Activated CD8-positive, alpha-beta memory T cell treated with anti-CD3 and anti-CD28 coated beads, Interleukin-2, amount 50 U/mL, for 1 hour (primary cell): ENCODE results near the gene TRMU.
"Not testable (repeated sequence)": the region's sequence is repeated elsewhere in the genome, so short reads cannot be mapped to it uniquely, and the experiment has no call there.

Experiments
- DNase-seq: peaks from one replicate; pipeline ENCODE4 v3.0.0-alpha.2; 2020; ENCODE audit errors: extremely low read depth

Gene TRMU

DNA sequence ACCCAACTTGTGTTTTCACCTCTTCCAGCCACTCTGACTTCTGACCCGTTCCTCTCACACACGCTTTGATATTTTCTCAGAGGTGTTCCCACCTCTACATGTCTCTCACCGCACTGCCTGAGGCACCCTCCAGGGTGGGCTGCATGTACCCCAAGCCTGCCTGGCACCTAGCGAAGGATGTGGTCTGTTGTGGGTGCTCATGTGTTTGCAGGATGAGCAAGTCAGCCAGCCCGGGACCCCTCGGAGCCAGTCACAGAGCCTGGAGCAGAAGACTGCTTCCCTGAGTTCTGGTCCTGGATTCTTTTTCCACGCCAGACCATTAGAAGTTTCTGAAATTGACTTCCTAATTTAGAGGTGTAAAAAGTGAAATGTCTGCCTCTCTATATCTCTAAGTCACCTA, 35.0 kb upstream of the TRMU start:
- no peak for DNase-seq

GRCh38 chr22:46303347-46303965, 32.1 kb upstream of the TRMU start:
- DNase-seq: no peak

DNA sequence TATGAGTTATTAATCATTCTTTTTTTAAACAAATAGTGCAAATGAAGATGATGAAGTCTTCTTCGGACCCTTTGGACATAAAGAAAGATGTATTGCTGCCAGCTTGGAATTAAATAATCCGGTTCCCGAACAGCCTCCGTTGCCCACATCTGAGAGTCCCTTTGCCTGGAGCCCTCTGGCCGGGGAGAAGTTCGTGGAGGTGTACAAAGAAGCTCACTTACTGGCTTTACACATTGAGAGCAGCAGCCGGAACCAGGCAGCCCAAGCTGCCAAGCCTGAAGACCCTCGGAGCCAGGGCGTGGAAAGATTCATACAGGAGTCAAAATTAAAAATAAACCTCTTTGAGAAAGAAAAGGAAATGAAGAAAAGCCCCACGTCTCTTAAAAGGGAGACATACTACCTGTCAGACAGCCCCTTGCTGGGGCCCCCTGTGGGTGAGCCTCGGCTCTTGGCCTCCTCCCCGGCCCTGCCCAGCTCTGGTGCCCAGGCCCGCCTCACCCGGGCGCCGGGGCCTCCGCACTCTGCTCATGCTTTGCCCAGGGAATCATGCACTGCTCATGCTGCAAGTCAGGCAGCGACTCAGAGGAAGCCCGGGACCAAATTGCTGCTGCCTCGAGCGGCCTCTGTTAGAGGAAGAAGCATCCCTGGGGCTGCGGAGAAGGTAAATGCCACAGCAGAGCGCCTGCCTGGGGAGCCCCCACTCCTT, 27.1 kb upstream of the TRMU start:
- DNase-seq: no peak

DNA sequence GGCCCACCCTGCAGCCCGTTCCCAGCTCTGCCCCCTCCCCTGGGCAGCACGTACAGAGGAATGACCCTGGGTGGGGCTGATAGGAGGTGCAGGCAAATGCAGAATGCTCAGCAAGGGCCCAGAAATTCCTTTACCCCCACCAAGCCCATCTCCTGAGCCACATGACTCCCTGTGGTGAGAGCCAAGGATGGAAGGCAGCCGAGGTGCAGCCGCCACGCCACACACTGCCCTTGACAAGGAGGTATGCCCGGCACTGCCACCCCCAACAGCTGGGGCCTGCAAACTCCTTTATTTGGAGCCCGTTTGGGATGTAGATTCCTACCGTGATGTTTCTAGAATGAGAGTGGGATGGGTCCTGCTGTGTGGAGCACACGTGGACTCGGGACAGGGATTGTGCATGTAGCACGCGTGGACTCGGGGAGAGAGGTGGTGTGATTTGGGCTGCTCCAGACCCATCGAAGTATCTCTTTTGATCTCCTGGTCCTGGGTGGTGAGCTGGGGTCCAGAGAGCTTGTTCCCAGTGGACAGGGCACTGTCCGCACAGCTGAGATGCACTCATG, 25.9 kb upstream of the TRMU start:
- DNase-seq: no peak

DNA sequence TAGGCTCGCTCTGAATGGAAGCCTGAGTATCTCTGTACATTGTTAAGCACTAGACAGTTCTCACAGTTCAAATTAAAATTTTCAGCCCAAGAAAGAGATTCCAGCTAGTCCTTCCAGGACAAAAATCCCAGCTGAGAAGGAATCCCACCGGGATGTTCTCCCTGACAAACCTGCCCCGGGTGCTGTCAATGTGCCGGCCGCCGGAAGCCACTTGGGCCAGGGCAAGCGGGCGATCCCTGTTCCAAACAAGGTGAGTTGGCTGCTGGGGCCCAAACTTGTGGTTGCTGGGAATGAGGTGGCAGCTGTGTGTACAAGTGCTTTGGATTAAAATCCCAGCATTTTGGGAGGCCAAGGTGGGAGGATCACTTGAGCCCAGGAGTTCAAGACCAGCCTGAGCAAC, 23.5 kb upstream of the TRMU start:
- DNase-seq: no peak

- DNase-seq: not testable (repeated sequence)
Observed at GRCh38 chr22:46312848-46313247, 22.7 kb upstream of the TRMU start.

DNA sequence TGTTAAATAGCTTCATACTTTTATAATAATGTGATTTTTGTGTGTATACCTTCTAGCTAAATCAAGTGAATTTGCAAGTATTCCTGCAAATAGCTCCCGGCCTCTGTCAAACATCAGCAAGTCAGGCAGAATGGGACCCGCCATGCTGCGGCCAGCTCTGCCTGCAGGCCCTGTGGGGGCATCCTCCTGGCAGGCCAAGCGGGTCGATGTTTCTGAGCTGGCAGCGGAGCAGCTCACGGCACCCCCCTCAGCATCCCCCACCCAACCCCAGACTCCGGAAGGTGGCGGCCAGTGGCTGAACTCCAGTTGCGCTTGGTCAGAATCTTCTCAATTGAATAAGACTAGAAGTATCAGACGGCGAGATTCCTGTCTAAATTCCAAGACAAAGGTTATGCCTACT, 19.5 kb upstream of the TRMU start:
- no peak for DNase-seq

- DNase-seq: no peak
Observed at GRCh38 chr22:46317646-46318045, 17.9 kb upstream of the TRMU start.

- DNase-seq: no peak
Observed at GRCh38 chr22:46318576-46318975, 16.9 kb upstream of the TRMU start.

DNA sequence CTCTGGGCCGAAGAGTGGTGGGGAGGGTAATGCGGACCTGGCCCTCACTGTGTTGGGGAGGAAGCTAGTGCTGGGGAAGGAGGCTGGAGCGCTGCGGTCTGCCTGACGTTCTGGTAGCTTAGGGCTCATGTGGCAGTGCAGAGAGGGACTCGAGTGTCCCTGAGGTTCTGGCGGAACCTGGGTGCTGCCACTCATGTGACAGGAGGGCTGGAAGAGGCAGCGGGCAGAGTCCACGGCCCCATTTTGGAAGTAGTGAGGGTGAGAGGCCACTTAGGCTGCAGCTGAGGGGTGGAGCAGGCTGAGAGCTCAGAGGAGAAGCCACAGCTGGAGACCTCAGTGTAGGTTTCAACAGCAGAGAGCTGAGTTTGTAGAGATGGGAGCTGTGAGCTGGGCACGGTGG, 16.2 kb upstream of the TRMU start:
- no peak for DNase-seq

DNA sequence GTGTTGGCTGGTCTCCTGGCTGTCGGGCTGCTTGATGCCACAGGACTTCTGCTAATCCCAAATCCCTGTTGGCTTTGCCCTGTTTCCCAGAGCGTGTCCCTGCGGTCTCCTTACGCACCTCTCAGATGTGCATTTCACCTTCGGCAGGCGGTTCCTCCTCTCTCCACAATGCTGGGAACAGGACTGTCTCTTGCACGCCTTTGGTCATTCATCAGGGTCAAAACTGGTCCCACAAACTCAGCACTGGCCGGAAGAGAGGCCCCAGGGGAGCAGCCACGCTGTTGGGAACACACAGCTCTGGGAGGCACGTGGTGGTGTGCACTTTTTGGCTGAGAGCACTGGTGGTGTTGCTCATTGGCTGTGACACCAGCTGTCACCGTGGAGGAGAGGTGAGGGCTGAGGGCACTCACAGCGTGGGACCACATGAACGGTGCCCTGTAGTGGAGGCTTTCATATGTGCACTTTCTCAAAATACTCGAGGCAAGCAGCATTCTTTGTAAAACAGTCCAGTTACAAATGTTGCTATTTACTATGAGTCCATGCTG, 15.3 kb upstream of the TRMU start:
- DNase-seq: no peak

GRCh38 chr22:46320716-46321386, 14.7 kb upstream of the TRMU start:
- DNase-seq: no peak

DNA sequence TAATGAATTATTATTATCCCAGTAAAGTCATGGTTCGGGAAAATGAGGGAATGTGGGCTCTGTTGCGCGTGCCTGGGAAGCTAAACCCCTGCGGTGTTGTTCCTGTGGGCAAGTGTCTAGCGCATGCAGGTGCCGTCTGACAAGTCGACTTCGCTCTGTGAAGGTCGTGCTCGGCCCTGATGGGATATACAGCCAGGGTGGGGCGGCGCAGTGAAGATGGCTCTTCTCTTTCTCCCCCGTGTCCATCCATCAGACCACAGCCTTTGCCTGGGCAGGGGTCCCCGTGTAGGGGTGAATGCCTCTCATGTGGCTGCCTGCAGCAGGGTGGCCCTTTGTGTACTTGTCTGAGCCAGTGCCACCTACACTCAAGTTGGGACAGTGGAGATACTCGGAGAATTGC, 12.8 kb upstream of the TRMU start:
- no peak for DNase-seq

DNA sequence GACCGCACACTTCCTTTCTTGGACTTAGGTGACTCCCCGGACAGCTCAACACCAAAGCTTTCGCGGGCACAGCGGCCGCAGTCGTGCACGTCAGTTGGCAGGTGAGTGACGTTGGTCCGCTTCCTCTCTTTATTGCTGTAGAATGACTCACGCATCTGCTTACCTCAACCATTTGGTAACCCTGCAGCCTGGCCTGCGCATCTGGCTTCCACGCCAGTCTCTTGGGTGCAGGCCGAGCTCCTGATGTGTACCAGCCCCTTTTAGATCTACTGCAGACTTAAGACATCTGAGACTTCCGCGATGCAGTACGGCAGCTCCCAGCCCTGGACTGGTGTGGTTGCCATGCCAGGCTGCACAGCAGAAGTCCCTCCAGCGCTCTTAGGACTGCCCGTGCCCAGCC, 12.4 kb upstream of the TRMU start:
- DNase-seq: no peak

DNA sequence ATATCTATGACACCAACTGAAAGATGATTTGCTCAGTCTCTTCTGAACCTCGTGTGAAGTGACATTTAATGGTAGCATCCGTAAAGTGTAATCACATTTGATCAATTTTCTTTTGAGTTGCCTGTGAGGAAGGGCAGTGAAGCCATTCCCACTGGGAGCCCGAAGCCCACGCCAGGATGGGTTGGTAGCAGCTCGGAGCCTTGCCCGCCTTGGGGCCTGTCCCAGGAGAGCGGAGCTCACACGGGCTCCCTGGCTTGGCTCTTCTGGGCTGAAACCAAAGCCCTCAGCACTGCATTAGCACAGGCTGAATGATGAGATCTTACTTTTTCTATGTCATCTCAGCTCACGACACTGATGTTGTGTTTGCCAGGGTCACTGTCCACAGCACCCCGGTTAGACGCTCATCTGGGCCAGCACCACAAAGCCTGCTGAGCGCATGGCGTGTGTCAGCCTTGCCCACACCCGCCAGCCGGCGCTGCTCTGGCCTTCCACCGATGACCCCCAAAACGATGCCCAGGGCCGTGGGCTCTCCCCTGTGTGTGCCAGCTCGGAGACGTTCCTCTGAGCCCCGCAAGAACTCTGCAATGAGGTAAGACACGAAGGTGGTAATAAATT, 9.3 kb upstream of the TRMU start:
- no peak for DNase-seq

GRCh38 chr22:46327691-46328465, 7.6 kb upstream of the TRMU start:
- DNase-seq: no peak

DNA sequence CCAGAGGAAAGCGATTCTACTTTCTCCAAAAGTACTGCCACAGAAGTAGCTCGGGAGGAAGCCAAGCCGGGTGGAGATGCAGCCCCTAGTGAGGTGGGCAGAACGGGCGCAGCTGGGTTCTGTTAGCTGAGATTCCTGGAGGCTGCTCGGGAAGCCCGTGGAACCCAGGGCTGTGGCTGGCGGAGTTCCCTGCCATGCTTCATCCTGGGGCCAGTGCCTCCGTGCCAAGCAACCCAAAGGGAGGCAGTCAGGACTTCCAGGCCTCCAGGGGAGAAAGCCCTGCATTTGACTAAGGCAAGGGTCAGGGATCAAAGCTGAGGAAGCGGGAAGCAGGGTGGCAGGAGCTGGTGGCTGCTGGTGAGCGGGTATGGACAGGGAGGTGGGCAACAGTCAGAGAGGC, 6.7 kb upstream of the TRMU start:
- no peak for DNase-seq

DNA sequence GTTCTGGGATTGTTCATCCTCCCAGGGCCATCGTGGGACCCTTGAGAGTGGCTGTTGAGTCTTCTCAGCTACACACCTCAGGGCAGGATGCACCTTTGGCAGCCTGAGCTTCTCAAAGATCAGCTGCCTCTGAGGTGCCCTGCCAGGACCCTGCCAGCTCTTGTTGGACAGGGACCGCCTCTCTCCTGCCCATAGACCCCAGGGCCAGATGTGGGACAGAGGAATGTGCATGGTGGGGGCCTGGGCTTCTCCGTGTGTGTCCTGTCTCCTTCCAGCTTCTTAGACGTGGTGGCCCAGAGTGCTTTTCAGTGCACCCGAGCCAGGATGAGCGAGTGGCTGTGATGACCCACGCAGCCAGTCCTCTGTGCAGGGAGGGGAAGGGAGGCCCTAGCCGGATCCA, 5.9 kb upstream of the TRMU start:
- DNase-seq: no peak

GRCh38 chr22:46330426-46330825, 5.1 kb upstream of the TRMU start:
- no peak for DNase-seq

DNA sequence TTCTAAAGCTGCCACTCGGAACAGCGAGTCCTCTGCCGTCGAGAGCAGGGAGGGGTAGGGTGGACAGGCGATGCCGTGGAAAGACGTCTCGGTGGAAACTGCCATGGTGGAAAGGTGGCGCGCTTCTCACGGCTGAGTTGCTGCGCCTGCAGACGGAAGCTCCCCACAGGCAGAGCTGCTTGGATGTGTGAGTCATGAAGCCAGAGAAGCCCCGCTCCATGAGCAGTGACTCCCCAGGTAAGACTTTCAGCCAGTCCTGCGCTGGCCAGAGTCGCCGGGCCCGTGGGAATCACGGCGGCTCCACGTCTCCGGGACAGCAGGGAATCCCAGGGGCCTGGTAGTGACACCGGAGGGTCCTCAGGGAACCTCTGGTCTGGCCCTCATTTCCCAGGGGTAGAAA, 4.0 kb upstream of the TRMU start:
- DNase-seq: no peak
